SH-SY5Y (cell line): Measurements from ENCODE around the gene PHETA2.

Experiments
- GATA2 ChIP-seq: IDR thresholded peaks from 2 replicates; pipeline ENCODE4 v1.6.1; 2011; ENCODE audit warnings: mild to moderate bottlenecking, low read depth, low read length
- GATA3 ChIP-seq: IDR thresholded peaks from 2 replicates; pipeline ENCODE4 v1.6.1; 2011; ENCODE audit warnings: low read depth, mild to moderate bottlenecking, low read length, moderate library complexity

The PHETA2 gene, protein sequence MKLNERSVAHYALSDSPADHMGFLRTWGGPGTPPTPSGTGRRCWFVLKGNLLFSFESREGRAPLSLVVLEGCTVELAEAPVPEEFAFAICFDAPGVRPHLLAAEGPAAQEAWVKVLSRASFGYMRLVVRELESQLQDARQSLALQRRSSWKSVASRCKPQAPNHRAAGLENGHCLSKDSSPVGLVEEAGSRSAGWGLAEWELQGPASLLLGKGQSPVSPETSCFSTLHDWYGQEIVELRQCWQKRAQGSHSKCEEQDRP

DNA sequence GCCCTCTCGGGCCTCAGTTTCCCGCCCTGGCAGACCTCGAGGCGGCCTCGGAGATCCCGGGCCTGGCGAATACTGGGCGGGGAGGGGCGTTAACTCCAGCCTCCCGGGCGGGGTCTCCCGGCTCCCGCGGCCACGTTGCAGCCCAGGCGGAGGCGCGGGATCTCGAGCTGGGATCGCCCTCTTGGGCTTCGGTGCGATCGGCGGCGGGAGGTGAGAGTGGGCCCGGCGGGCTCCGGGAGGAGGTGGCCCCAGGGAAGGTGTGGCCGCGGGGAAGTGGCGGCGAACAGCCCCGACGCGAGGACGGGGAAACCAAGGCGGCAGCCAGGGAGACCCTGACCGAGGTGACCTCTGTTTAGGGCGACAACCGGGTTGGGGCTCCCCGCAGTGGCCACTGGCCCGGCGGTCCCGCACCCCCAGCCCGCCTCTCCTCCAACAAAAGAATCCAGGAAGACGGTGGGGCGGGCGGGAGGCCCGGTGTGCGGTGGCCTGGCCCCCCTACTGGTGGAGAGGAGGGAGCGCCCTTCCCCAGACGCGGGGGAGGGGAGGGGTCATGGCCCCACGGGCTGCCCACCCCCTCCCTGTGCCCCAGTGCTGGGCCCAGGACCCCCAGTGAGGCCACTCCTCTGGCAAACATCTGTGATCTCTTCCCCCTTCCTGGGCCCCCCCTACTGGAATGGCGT lies at the start of gene PHETA2:
PHETA2 (plus strand) TSS at position 117 of the 680 bp plus-strand sequence. CDS start 3,046 bp downstream, outside the sequence.
- no peak for TF ChIP-seq GATA3
- no peak for TF ChIP-seq GATA2

DNA sequence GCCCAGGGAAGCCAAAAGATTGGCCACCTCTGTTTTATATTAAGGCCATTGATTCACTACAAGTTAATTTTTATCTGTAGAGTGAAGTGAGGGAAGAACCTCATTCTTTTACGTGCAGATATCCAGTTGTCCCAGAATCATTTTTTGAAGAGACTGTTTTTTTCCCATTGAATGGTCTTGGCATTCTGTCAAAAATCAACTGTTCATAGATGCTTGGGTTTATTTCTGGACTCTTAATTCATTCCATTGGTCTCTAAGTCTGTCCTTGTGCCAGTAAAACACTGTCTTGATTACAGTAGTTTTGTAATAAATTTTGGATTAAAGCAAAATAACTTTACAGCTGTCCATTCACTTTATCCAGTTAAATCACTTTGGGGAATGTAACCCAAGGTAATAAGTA lies 48.6 kb upstream of the PHETA2 start:
- TF ChIP-seq GATA3 (no peak), GATA2 (no peak)

DNA sequence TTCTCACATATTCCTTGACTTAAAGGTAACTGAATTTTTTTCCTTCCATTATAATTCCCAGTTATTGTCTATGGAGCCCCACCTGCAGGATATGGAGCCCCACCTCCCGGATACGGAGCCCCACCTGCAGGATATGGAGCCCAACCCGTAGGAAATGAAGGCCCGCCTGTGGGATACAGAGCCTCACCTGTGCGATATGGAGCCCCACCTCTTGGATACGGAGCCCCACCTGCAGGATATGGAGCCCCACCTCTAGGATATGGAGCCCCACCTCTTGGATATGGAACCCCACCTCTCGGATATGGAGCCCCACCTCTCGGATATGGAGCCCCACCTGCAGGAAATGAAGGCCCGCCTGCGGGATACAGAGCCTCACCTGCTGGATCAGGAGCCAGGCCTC lies 47.3 kb upstream of the PHETA2 start:
- no peak for TF ChIP-seq GATA3
- no peak for TF ChIP-seq GATA2

DNA sequence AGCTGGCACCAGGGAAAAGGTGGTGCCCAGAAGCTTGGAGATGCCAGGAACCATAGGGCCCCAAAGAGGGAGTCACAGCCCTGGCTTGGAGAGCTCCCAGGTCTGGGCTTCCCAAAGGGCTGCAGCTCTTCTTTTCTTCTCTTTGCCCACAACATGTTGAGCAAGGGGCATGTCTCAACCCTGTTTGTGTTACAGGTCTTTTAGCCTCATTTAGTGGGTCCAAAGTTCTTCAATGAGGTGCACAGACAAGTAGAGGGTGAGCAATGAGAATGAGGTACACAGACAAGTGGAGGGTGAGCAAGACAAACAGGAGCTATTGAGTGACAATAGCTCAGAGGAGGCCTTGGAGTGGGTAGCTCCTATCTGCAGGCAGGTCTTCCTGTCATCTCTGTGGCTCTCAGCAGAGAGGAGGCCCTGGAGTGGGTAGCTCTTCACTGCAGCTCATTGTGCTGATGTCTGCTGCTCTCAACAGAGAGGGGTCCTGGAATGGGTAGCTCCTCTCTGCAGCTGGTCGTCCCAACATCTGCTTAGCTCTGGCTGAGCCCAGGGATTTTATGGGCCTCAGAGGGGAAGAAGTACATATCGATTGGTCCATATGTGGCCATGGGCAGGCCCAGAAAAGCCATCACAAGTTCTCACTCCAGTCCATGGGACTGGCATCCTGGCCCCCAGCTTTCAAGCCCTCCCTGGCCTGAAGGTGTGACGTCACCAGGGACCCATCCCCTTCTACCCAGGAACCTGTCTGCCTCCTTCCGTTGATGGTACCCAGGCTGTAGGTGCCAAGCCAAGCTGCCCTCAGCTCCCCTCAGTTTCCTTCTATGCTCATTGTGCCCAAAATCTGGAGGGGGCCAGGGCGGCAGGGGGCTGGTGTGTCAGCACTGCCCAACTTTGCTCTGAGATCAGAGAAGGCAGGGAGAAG lies 40.5 kb upstream of the PHETA2 start:
- no peak for TF ChIP-seq GATA3
- no peak for TF ChIP-seq GATA2

DNA sequence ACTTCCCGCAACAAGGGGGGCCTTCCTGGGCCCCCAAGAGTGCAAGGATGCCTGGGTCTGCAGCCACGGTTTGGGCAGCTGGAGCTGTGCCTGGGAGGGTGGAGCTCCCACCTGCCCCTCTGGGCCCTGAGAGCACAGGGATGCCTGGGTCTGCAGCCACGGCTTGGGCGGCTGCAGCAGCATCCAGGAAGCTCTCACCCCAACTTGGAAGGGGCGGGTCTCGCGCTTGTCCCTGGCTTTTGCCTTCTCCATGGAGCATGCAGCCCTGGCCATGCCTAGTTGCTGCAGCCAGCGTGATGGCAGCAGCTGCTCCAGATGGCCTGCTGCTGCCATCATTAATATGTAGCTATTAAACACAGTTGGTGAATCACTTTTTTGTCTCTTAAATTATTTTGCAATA lies 38.8 kb upstream of the PHETA2 start:
- TF ChIP-seq GATA2 (no peak), GATA3 (no peak)

DNA sequence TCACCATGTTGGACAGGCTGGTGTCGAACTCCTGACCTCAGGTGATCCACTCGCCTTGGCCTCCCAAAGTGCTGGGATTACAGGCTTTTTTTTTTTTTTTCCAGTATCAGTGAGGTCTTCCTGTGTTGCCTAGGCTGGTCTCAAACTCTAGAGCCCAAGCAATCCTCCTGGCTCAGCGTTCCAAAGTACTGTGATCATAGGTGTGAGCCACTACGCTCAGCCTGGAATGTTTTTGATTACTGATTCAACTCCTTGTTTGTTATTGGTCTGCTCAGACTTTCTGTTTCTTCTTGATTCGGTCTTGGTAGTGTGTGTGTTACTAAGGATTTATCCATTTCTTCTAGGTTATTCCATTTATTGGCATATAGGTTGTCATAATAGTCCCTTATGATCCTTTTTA lies 34.8 kb upstream of the PHETA2 start:
- TF ChIP-seq GATA3 (no peak), GATA2 (no peak)

DNA sequence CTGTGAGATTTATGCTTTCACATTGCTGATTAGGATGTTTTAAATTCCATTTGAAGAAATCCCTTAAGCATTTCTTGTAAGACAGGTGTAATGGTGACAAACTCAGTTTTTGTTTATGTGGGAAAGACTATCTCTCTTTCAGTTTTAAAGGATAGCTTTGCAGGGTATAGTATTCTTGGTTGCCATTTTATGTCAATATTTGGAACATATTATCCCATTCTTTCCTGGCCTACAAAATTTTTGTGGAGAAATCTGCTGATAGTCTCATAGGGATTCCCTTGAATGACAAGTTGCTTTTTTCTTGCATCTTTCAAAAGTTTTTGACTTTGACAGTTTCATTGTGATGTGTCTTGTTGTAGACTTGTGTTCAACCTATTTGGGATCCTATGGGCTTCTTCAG lies 32.3 kb upstream of the PHETA2 start:
- TF ChIP-seq GATA3 (no peak), GATA2 (no peak)

DNA sequence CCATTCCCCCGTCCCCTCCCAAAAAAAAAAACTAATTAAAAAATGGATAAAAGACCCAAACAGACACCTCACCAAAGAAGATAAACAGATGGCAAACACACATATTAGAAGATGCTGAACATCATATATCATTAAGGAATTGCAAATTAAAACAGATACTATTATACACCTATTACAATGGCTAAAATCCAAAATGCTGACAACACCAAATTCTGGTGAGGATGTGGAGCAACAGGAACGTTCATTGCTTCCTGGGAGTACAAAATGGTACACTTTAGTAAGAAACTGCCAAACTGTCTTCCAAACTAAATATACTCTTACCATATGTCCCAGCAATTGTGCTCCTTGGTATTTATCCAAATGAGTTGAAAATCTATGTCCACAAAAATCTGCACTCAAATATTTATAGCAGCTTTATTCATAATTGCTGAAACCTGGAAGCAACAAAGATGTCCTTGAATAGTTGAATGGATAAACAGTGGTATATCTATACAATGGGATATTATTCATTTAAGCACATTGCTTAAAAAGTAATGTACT lies 23.3 kb upstream of the PHETA2 start:
- no peak for TF ChIP-seq GATA2
- no peak for TF ChIP-seq GATA3

DNA sequence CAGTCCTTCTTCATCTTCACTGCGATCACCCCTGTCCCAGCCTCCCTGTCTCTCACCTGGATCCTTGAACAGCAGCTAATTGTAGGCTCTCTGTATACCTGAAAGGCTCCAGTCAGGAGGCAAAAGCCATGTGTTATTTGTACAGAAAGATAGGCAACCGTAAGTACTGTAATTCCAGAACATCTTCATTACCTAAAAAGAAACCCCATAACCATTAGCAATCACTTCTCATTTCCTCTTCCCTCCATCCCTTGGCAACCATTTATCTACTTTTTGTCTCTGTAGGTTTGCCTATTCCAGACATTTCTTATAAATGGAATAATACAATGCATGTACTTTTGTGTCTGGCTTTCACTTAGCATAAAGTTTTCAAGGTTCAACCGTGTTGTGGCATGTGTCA lies 21.3 kb upstream of the PHETA2 start:
- TF ChIP-seq GATA3 (no peak), GATA2 (no peak)

DNA sequence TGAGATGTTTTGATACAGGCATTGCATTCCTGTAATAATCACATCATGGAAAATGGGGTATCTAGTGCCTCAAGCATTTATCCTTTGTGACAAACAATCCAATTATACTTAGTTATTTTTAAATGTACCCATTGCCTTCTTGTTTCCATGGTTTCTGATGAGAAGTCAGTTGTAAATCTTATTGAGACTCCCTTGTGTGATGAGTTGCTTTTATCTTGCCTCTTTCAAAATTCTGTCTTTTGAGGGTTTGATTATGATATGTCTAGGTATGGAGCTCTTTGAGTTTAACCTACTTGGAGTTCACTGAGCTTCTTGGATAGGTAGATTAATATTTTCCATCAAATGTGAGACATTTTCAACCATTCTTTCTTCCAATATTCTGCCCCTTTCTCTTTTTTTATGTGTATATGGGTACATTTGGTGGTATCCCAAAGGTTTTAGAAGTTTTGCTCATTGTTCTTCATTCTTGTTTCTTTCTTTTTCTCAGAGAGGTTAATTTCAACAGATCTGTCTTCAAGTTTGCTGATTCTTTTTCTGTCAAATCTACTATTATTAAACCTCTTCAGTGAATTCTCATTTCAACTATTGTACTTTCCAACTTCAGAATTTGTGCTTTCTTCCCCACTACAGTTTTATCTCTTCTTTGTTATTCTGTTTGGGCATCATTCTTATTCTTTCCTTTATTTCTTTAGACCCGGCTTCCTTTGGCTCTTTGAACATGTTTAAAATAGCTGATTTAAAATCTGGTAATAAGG lies 17.1 kb upstream of the PHETA2 start:
- TF ChIP-seq GATA2 (no peak), GATA3 (no peak)

DNA sequence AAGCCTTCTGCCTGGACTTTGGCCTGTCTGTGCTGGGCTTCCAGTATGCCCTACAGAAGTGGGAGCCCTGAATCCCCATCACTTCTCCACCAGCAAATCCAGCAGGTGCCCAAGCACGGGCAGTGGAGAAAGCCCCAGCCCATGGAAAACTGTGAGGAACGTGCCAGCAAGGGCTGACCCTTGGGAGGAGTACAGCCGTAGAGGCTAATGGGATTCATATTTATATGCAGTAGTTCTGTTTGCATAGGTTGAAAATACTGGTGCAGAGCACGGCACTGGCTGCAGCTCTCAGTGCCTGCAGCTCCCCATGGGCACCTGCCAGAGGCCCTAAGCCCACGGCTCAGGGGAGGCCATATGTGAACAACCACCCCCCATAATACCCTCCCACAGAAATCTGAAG lies 13.6 kb upstream of the PHETA2 start:
- no peak for TF ChIP-seq GATA2
- no peak for TF ChIP-seq GATA3

DNA sequence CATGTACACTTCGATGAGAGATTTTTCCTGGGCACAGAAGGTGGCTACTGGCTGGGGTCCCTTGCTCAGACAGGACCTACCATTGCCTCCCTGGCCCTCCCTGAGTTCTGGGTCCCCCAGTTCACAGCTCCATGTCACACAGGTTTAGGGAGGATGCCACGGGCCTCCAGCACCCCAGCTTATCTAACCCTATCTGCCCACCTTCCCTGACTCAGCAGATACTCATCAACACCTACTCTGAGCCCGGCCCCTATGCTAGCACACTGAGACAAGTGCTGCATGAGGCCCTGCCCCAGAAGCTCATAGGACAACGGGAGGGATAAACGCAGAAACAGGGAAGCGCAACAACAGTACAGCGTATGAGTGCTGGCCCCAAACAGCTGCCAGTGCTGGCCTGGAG lies 13.0 kb upstream of the PHETA2 start:
- TF ChIP-seq GATA3 (no peak), GATA2 (no peak)

DNA sequence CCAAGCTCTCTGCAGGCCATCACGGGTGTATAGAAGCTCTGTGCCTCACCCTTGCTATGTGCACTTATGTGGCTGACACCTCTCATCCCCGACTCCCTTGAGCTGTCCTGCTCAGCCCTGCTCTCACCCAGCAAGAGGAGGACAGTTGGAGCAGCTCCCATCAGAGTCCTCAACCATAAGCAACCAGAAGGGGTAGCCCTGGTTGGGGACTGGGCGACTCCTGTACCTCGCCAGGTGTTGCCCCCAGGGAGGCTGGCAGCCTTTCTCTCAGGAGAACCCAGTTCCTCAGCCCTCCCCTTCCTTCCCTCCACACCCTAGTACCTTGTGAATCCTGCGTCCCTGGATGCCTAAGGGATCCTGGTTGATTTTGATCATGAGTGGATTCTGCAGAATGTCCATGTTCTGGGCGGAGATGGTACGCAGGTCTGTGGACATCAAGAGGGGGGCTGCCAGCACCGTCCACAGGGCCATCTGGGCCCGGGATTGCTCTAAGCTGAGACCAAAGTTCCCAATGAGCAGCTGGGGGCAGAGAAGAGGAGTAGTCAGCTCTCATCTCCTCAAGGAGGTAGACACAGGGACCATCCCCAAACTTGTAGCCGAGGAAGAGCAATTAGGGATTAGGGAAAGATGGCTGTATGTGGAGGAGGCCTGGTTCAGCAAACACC lies 11.4 kb upstream of the PHETA2 start:
- no peak for TF ChIP-seq GATA2
- TF ChIP-seq GATA3 = no peak
